Neural crest cell (in vitro differentiated cells): Measurements from ENCODE around the gene SHB. TPM values are rescaled to one million over a fixed set of nuclear protein-coding genes. Genes with fewer than 3 reads are reported as not detected.
A peak's percentile ranks its signal among the peaks of the same experiment; 100 is the strongest.

Experiments
- DNase-seq: peaks from one replicate; pipeline ENCODE4 v3.0.0; 2021; ENCODE audit warnings: low read depth, mixed read lengths, low spot score
- H3K27ac Mint-ChIP-seq: one replicate; pipeline ENCODE4 v1.8.0; 2021; ENCODE audit warnings: mild to moderate bottlenecking, mixed read lengths; ENCODE audit not compliant: unreplicated experiment
- H3K27me3 Mint-ChIP-seq: 2 replicates; pipeline ENCODE4 v1.8.0; 2021; ENCODE audit warnings: low read depth, mild to moderate bottlenecking, mixed read lengths
- H3K36me3 Mint-ChIP-seq: 2 replicates; pipeline ENCODE4 v1.8.0; 2021; ENCODE audit warnings: low read depth, mild to moderate bottlenecking, mixed read lengths
- H3K4me1 Mint-ChIP-seq: 2 replicates; pipeline ENCODE4 v1.8.0; 2021; ENCODE audit warnings: mixed read lengths
- H3K4me3 Mint-ChIP-seq: one replicate; pipeline ENCODE4 v1.8.0; 2021; ENCODE audit warnings: mild to moderate bottlenecking, mixed read lengths
- H3K9me3 Mint-ChIP-seq: 2 replicates; pipeline ENCODE4 v1.8.0; 2021; ENCODE audit warnings: mixed read lengths
- total RNA-seq: library from RNA; stranded (reverse); gene quantifications from 2 replicates; pipeline ENCODE4 v1.2.1, GENCODE V29; 2021
- TF ChIP-seq, protein P1 (sequence below): fragments of 200-600 bp; sonication (generic); conservative IDR thresholded peaks from 2 replicates; pipeline ENCODE4 v1.5.0; 2021; ENCODE audit warnings: antibody characterized with exemption, mild to moderate bottlenecking

SHB gene
- total RNA-seq, 1 donor from 2014 or later: 4.6 TPM

DNA sequence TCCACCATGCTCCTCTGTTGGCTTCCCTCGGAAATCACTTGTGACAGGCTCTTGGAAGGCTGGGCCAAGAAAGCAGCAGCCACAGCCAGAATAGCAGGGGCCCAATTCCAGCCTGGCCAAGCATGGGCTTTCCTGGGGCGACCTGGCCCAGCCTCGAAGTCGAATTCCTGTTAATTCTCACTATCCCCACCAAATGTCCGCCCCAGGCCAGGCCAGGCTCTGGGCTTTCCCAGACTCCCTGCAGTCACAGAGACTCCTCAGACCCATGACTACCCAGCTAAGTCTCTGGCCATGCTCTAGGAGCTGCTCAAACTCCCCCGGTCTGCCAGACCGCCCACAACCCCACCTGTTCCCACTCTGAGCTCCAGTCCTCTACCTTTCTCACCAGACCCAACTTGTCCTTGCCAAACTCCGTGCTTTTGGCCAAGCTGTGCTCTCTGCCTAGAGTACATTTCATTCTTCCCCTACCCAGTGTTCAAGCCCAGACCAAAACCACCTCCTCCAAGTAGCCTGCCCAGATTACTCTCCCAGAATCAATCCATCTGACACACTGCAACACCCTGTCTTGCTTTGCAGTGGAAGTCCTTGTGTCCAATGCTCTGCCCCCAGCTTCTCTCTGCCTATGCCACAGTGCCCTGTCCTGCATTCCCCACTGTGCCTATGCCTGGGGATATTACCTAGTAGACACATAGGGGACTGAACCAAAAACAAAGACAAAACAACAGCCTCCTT, 26.2 kb downstream of the SHB start:
- peaks cover 78% of the 10 kb centered on the region for H3K4me1 Mint-ChIP-seq
- TF ChIP-seq, protein P1, sequence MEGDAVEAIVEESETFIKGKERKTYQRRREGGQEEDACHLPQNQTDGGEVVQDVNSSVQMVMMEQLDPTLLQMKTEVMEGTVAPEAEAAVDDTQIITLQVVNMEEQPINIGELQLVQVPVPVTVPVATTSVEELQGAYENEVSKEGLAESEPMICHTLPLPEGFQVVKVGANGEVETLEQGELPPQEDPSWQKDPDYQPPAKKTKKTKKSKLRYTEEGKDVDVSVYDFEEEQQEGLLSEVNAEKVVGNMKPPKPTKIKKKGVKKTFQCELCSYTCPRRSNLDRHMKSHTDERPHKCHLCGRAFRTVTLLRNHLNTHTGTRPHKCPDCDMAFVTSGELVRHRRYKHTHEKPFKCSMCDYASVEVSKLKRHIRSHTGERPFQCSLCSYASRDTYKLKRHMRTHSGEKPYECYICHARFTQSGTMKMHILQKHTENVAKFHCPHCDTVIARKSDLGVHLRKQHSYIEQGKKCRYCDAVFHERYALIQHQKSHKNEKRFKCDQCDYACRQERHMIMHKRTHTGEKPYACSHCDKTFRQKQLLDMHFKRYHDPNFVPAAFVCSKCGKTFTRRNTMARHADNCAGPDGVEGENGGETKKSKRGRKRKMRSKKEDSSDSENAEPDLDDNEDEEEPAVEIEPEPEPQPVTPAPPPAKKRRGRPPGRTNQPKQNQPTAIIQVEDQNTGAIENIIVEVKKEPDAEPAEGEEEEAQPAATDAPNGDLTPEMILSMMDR: no peak
- no peaks in the 10 kb centered on the region for H3K36me3 Mint-ChIP-seq
- H3K27ac Mint-ChIP-seq: peak overlapping the region; percentile 78
- DNase-seq: no peak
- peaks cover 2% of the 10 kb centered on the region for H3K27me3 Mint-ChIP-seq
- H3K4me3 Mint-ChIP-seq: peak overlapping the region; percentile 32
- H3K9me3 Mint-ChIP-seq: no peaks in the 10 kb centered on the region

DNA sequence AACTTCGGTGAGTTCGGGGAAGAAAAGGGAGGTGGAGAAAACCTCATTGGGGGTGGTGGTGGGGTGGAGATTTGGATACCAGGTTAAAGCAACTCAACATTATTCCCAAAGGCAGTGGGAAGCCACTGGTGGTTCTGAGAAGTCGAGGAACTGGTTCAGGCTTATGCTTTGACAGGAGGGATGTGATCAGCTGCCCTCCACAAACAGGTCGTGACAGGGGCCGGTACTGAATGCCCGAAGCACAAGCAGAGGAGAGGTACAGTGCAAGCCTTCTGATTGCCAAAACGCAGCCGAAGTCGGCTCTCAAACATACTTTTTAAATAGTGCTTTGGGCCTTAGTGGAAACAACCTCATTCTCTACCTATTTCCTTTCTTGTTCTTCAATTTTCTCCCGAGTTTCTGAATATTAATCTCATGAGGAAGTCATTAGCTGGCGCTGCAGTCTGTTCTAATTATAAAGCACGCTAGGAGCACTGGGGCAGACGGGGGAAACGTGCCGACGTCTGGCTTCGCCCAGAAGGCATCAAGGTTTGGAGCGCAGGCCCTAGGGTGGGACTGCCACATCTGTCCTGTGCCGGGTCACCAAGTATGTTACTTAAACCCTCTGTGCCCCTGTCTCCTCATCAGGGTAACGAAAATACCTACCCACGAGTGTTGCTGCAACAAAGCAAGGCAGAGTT, 27.3 kb downstream of the SHB start:
- TF ChIP-seq, protein P1: no peak
- no peaks in the 10 kb centered on the region for H3K9me3 Mint-ChIP-seq
- DNase-seq: no peak
- H3K36me3 Mint-ChIP-seq: no peaks in the 10 kb centered on the region
- H3K4me1 Mint-ChIP-seq: peaks cover 78% of the 10 kb centered on the region
- H3K27me3 Mint-ChIP-seq: peaks cover 2% of the 10 kb centered on the region
- H3K27ac Mint-ChIP-seq: no peak overlapping the region
- H3K4me3 Mint-ChIP-seq: no peak overlapping the region

DNA sequence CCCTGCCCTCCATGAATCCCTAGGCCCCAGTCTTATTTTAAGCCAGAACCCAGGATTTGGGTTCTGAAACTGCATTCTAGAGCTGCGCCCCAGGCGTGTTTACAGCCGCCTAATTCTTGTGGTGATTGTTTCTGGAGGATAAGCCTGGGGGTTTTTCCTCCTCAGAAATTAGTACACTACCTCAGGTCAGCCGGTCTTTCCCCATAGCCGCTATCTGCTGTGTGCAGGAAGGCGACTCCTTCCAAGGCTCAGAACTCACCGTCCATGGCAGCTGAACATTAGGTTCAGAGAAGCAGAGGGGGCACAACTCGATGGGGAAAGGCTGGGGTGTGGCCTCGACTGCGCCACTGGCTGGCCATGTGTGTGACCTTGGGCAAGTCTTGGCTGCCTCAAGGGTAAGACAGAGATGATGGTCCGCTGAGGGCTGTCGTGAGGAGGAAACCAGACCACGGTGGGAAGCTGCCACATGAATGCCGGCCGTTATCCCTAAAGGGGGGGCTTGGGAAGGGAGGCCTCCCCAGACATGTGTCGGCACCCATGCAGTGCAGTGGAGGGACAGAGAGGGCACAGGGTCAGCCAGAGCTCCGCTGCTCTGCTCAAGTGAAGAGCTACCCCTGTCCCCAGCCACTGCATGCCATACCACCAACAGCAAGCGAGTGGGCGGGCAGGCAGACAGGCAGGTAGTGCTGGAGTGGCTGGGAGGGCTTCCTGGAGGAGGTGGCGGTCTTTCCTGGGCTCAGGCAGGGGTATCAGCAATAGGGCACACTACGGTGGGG, 28.9 kb downstream of the SHB start:
- TF ChIP-seq, protein P1: no peak
- Mint-ChIP-seq H3K9me3 (no peaks in the 10 kb centered on the region), H3K27me3 (peaks cover 2% of the 10 kb centered on the region), H3K36me3 (no peaks in the 10 kb centered on the region), H3K4me3 (no peak overlapping the region), H3K27ac (peak overlapping the region; percentile 84), H3K4me1 (peaks cover 66% of the 10 kb centered on the region)
- DNase-seq: no peak

DNA sequence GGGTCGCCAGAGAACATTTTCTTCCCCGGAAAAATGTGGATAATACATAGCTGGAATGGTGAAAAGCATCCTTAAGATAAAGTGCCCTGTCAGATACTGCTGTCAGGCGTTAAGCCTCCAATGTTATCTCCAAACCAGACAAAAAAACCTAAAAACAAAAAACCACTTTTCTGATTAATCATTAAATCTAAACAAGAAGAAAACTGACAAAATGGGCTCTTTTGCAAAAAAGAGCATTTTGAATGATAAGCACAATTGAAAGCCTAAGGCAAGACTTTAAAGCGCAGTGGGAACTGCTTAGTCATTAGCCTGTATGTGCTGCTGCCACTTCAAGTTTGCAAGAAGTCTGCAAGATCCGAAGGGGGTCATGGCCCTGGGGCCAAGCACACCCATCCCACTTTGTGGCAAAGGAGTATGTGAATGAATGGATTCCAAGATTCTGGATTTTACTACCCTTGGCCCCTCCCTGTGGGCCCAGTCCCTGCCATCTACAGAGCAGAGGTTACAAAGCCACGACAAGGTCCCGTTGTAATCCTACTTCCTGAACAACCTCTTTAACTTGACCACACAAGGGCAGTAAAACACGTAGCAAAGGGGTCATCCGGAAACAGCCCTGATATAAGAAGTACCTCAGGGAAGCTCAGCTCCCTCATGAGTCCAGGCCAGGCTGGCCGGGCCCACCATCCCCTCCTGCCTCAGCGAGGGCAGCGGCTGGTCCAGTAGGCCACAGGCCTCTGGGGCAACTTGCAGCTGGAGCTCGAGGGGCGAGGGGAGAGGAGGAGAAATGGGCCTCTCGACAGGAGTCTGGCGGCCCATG, 29.7 kb downstream of the SHB start:
- Mint-ChIP-seq H3K27me3 (peaks cover 2% of the 10 kb centered on the region), H3K4me3 (peak overlapping the region; percentile 42), H3K4me1 (peaks cover 60% of the 10 kb centered on the region)

More for the DNA sequence above, 29.7 kb downstream of the SHB start:
- TF ChIP-seq, protein P1: no peak
- Mint-ChIP-seq H3K36me3 (no peaks in the 10 kb centered on the region), H3K27ac (peak overlapping the region; percentile 92), H3K9me3 (no peaks in the 10 kb centered on the region)
- peak; percentile 20 for DNase-seq
